Ramos (cell line): ENCODE results near the gene OR1C1.
"Not testable (repeated sequence)": the region's sequence is repeated elsewhere in the genome, so short reads cannot be mapped to it uniquely, and the experiment has no call there.

ENCODE experiments used
- in situ Hi-C: fragments of 300-500 bp; cut with MboI; formaldehyde crosslinking; loops from one replicate; pipeline ENCODE4 v1.14.3; 2022; ENCODE audit warnings: low sequenced_read_pairs; ENCODE audit not compliant: unreplicated experiment

The OR1C1 gene

GRCh38 chr1:247760456-247760855 lies at the start of gene OR1C1:
Gene OR1C1 (minus strand): TSS chr1:247760556. CDS start chr1:247758406, 2,150 bp downstream.
- in situ Hi-C loops = no loop called here

- in situ Hi-C loops = no loop called here
Observed at GRCh38 chr1:247797518-247797917, 37.2 kb upstream of the OR1C1 start.

GRCh38 chr1:247769603-247770002 lies 9.2 kb upstream of the OR1C1 start:
- in situ Hi-C loops = no loop called here

- in situ Hi-C loops = not testable (repeated sequence)
Observed at GRCh38 chr1:247754311-247754710, 6.0 kb downstream of the OR1C1 start.

- in situ Hi-C loops = no loop called here
Observed at GRCh38 chr1:247749870-247750269, 10.5 kb downstream of the OR1C1 start.

GRCh38 chr1:247748041-247748440 lies 12.3 kb downstream of the OR1C1 start, which contains the start of gene OR14A2:
Gene OR14A2 (minus strand): TSS chr1:247748141.
- in situ Hi-C loops = no loop called here

- in situ Hi-C loops = no loop called here
Observed at GRCh38 chr1:247747616-247748015, 12.7 kb downstream of the OR1C1 start.

GRCh38 chr1:247746391-247746935 lies 13.9 kb downstream of the OR1C1 start:
- in situ Hi-C loops = no loop called here

- in situ Hi-C loops = not testable (repeated sequence)
Observed at GRCh38 chr1:247742215-247742760, 18.1 kb downstream of the OR1C1 start.

- in situ Hi-C loops = no loop called here
Observed at GRCh38 chr1:247741756-247742155, 18.6 kb downstream of the OR1C1 start.

GRCh38 chr1:247740721-247741120 lies 19.6 kb downstream of the OR1C1 start:
- in situ Hi-C loops = no loop called here

- in situ Hi-C loops = no loop called here
Observed at GRCh38 chr1:247738315-247738714, 22.0 kb downstream of the OR1C1 start, which contains the start of gene OR14K1. Gene OR14K1 (plus strand): TSS chr1:247738615. CDS start chr1:247738615, 0 bp downstream.

GRCh38 chr1:247721222-247721621 lies 39.1 kb downstream of the OR1C1 start:
- in situ Hi-C loops = no loop called here

GRCh38 chr1:247716546-247716945 lies 43.8 kb downstream of the OR1C1 start, which contains the start of gene OR6F1:
Gene OR6F1 (minus strand): TSS chr1:247716646. CDS start chr1:247712755, 3,891 bp downstream.
- in situ Hi-C loops = no loop called here

- in situ Hi-C loops = no loop called here
Observed at GRCh38 chr1:247713753-247714152, 46.6 kb downstream of the OR1C1 start.

- in situ Hi-C loops = not testable (repeated sequence)
Observed at GRCh38 chr1:247710681-247711080, 49.7 kb downstream of the OR1C1 start.
